Kasumi-1 (cell line): ENCODE measurements around the gene GRIA1.

Experiments used
- DNase-seq, 2 experiments: peaks; one replicate each; lab custom pipeline; 2025; lab: John Stamatoyannopoulos, UW

Gene GRIA1

DNA sequence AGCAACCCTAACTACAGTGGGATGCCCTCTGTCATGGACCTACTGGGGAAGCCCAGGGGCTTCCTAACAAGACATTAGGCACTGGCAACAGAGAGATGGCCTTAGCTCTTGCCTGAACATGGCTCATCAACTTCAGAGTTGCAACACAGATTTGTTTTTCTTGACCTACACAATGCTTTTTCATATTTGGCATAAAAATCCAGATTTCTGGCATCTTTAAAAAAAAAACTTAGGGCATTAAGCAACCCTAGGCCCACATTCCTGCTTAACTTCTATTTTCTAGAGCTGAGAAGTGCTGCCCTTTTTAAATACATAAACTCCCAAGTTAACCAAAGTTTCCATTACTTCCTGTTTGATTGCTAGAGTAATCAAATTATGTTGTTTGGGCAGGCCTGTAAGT lies 8.0 kb downstream of the GRIA1 start:
- DNase-seq, result no peak

DNA sequence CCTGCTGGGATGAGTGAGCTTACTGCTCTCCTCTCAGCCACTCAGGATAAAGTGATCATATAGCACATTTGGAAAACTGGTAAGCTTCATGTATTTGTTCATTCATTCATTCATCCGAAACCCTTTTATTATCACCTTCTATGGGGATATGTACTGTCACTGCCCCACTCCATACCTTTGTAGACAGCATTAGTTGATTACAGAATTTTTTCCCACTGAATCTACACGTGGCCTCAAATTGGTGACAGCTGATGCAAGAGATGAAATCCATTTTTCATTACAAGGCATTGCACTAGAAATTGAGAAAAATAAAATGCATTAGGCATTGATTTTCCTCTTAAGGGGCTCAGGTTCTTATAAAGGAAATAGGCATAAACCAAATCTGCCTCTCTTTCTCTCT lies 9.7 kb downstream of the GRIA1 start:
- no peak for DNase-seq

DNA sequence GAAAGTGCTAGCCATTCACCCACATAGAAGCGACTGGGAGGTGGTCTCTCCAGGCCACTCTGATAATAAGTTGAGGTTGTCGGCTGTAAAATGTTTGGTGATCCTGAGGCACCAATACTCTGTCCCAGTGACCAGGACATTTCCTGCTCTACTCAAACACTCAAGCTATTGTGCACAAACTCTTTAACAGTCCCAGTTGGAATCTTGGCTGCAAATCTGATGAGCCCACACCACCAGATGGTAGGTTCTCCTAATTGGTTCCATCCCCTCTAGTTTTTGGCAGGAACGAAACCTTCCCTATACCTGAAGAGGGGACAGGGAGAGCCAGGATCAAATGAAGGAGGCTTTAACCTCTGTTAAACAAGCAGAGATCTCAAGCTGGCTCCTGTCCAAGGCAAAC lies 14.3 kb downstream of the GRIA1 start:
- no peak for DNase-seq

DNA sequence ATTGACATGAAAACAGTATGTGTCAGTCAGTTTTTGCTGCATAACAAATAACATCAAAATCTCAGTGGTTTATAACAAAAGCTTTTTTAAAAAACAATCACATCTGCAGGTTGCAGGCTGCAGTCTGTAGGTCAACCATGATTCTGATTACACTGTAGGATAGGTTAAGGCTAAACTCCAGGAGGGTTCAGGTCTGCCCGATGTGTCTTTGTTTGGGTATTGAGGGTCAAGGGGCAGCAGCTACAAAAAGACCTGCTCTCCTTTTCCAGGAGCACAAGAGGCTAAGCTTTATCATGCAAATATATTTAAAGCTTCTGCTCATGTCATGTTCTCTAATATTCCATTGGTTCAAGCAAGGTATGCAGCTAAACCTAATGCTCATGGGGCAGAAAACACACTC lies 18.2 kb downstream of the GRIA1 start:
- DNase-seq, result no peak

DNA sequence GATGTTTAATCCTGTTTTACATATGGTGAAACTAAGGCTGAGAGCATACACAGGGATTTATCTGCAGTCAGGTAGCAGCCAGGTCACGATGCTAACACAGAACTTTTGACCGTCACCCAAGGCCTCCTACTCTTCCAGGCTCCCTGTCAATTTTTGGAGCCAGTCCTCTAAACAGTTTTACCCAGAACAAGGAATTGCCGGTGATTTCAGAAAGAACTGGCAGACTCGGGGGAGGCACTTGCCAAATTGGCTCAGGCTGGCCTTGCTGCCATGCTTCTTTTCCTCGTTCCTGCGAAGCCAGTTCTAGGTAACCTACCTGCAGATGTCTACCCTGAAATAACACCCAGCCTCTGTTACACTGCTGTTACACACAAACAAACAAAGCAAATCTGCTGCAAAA lies 21.2 kb downstream of the GRIA1 start:
- DNase-seq, result no peak

DNA sequence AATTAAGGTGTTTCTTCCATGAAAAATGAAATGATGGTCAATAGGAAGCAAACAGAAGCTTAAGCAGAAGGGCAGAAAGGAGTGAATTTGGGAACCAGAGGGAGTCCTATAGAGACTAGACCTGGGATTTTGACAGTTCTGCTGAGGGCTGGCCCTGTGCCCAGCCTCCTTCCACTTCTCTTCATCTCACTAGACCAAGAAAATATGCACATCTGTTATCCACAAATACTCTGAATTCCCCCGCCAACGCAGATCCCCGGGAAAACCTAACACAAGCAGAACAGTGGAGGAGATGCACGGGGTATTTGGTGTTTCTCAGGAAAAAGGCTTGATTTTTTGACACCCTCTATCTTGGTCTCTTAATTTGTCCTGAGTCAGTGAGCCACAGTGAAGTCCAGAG lies 22.7 kb downstream of the GRIA1 start:
- no peak for DNase-seq

DNA sequence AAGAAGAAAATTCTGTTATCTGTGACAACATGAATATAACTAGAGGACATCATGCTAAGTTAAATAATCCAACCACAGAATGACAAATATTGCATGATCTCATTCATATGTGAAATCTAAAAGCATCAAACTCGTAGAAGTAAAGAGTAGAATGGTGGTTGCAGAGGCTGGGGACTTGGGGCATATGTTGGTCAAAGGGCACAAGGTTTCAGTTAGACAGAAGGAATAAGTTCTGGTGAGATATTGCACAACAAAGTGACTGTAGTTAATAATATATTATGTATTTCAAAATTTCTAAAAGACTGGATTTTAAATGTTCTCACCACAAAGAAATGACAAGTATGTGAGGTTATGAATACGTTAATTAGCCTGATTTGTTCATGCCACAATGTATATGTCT lies 24.8 kb downstream of the GRIA1 start:
- DNase-seq, result no peak

DNA sequence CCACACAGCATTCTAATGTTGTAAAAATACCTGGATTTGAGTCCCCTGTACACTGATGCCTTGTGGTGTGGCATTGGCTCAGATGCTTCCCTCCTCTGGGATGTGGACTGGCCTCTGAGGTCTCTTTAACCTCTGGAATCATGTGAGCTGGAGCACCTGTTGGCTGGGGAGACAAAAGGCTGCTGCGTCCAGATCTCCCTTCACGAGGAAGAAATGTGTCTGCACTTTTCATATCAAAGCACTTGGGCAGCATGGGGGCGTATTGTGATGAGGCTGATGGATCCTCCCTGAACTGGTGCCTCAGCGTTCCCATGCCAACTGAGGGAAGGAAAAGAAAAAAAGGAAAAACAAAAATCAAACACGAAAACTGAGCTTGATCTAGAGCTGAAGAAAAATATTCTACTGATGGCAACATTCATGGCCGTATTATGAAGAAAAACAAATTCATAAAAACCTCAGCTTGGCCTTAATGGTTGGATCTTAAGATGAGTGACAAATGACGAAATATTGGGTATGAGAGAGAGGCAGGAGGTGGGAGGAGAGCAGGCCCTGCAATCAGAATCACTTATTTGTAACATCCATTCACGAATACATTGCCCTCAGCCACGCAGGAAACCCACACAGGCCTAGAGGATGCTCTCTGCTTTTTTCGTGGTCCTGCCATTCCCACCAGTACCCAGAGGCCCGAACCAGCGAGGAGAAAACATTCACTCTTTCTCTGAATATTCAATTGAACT lies 26.2 kb downstream of the GRIA1 start:
- no peak for DNase-seq

DNA sequence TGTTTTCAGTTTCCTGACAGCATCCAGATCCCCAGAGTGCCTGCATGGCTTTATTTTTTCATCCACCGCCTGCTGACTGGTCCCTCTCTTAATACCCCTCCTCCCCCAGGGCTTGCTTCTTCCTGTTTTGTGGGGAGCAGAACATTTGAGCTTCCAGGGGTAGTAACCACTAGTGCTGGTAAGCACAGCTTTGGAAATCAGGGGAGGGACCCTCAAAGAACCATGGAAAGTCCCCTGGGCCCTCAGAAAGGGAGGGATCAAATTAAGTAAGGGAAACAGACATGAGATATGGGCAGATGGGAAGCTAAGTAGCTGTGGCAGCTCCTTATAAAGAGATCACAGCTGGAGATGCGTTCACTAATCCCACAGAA lies 26.8 kb downstream of the GRIA1 start:
- no peak for DNase-seq

DNA sequence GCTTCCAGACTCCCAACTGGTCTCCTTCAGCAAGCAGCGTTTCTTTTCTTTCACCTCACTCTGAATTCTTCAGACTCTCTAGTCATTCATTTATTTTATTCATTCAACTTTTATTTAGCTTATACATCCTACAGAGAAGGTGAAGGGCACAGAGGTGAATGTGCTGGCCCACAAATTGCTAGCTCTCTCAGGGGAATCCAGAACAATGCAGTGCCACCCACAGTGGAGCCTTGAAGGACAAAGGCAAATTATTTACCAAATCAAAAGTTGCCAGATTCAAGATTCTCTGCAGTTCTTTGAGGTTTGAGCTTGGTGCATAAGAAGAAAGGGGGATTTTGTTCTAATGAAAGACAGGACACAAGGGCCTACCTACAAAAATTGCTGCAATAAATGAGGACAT lies 29.7 kb downstream of the GRIA1 start:
- DNase-seq, result no peak

DNA sequence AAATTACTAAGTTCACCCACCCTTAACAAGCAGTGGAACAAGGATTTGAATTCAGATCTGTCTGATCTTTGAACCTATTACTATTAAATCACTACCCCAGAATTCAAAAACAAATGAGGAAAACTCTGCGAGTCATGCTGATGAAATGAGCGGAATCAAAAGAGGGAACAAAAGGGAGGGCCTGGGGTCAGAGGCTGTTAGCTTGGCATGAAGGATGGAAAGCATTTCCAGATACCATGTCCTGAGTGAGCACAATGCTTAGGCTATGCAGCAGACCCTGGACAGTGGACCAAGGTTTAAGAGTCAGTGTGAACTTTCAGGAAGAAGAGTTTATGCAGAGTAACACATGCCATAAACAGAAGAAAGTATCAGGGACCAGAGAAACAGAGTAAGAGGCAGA lies 30.5 kb downstream of the GRIA1 start:
- no peak for DNase-seq

DNA sequence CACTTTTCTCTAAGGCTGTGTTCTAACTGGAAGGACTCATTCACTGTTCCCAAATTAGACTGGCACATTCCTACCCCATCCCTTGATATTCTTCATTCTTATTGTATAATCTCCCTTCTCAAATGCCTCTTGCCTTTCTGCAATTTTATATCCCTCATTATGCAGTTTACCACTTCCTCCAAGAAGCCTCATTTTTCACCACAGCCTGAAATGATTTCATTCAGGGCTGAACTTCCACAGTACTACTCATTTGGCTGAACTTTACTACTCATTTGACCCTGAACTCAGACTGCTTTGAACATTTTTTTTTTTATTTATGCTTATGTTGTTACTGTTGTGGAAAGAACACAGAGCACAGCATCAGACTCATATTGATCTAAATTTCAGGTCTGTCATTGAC lies 32.7 kb downstream of the GRIA1 start:
- DNase-seq, result no peak

DNA sequence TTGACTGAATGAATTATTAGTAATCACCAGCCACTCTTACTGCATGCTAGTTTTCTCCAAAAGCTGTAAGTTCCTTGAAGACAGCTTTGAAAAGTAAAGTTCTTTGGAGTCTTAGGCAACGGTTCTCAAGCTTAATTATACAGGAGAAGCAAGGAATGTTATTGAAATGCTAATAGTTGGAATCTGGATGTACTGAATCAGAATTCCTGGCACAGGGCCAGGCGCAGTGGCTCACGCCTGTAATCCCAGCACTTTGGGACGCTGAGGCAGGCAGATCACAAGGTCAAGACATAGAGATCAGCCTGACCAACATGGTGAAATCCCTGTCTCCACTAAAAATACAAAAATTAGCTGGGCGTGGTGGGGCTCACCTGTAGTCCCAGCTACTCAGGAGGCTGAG lies 33.4 kb downstream of the GRIA1 start:
- no peak for DNase-seq

DNA sequence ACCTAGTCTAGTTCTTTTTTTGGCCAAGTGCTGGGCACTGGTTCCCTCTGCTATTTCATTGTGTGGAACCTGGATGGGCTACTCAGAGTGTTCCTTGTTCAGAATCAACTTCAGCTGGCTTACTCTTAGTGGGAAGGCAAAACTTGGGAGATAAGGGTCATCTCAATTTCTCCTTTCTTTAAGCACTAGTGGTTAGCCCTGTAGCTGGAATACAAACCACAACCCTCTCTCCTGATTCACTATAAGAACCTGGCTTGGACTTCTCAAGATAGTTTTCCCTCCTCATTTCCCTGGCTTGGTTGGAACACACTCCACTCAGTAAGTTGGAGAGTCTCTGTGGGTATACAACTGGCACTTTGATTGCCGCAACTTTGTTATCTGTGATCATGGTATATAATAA lies 35.1 kb downstream of the GRIA1 start:
- no peak for DNase-seq

DNA sequence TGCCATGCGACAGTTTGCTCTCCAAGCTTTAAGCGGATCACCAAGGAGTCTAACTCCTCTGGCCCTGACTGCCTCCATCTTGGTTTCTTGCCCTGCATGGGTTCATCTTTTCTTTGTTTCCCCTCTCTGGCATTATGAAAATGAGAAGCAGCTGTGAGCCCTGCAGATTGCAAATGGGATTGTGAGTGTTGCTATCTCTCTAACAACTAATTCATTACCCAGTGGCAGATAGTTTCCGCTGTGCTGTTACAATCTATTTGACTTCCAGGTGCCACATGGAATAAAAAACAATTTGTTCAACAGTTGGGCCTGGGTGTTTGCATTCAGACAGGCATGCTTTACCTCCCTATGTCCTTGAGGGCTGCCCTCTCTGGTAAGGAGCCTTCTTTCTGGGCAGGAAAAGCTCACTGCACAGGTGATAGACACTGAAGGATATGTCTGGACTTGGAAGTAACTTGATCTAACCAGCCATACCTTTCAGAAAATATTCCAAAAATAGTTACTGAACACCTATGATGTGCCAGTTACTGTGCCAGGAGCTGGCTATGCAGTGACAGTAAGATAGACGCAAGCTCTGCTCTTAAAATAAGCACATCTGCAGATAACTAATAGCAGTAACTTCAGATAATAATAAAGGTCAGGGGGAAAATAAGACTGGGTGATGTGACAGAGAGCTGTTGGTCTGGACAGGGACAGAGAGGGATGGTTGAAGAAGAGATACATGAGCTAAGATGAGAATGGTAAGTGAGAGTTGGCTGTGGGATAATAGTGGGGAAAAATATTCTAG lies 40.1 kb downstream of the GRIA1 start:
- DNase-seq, result no peak

DNA sequence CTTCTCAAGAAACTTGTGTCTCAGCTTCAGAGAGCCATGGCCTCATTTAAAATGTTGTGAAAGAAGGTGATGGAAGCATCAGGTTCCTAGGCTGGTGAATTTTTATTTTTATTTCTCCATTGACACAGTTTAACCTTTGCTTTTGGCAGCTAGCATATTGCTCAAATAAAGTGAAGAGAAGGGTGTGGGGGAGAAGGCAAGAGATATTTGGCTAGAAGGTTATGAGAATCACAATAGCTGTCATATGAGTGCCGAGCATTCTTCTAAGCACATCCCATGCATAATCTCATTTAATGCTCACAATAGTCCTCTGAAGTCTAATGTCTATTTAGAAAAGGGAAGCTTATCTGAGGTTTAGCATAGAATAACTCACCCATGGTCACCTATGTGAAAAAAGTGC lies 43.1 kb downstream of the GRIA1 start:
- no peak for DNase-seq

DNA sequence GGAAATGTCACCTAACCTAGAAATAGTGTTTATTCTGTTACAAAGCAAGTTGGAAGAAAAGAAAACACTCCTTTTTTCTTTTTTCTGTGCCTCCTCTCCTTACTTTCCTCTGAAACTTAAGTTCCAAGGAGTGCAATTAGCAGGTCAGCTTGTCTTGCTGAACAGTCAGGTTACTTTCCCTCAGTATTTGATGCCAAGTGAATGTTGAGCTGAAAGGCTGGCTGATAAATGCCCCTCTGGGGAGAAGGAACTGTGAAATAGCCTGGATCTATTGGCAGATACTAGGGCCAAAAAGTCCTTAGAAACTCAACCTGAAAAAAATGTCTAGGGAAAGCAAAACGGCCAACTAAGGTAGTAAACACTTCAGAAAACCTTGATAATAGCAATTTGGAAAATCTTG lies 43.6 kb downstream of the GRIA1 start:
- DNase-seq, result no peak

DNA sequence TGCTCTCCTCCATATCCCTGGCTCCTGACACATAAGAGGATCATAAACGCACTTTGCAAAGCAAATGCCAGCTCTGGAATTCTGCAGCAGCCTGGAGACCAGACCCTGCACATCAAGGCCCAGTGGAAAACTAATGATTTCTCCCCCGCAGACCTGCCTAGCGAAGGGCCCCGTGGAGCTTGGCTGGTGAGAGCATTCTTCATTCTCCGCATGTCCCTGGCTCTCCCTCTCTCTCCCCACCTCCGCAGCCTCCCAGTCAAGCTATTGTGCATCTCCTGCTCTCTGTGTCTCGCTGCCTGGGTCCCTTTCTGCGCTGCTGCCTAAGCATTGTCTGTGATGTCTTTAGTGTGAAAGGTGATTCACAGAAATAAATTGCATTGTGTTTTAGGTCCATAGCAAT lies 46.7 kb downstream of the GRIA1 start:
- no peak for DNase-seq

DNA sequence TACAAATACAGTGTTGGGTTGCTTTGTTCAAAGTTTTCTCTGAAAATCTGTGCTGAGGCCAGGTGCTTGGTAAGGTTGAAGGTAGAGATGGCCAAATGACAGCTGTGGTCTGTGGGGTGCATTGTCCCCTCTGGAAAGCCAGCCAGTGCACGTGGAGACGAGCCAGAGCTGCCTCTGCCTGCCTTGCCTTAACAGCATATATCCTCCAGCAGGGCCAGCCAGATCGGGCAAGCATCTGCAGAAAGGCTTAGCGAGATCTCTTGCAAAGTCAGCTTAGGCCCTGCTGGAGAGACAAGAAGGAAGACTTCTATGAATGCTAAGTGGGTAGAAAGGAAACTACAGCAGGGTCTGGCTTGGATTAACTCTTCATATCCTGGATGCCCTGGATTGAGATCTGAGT lies 49.5 kb downstream of the GRIA1 start:
- DNase-seq, result no peak

DNA sequence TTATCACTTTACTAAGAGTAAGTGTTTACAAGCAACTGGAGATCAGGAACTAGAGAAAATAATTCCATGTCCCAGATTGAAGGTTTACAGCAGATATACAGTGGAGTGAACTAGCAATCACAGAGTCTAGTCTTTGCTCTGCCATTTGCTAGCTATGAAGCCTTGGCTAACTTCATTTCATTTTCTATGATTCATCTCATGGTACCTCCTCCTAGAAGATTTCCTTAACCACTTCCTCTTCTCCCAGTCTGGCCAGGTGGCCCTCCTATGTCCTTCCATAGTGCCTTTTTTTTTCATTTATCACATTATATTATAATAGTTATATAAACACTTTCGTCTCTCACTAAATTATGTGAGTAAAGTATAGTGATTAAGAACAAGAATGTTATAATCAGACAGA lies 52.1 kb downstream of the GRIA1 start:
- DNase-seq, result no peak

DNA sequence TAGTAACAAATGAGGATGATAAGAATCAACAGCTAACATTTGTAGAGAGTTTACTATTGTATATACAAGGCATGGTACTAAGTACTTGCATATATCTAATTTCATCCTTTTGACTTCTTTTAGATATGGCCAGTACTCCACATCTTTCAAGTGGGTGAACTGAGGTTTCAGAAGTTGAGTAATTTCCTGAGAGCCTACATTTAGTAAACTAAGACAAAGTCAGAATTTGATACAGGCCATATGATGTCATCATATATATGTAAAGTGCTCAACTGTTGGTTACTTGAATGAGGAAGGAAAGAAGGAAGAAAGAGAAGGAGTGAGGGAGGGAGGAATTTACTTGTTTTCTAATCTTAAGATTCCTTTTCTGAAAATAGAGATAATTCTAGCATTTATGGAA lies 52.8 kb downstream of the GRIA1 start:
- DNase-seq, result no peak

DNA sequence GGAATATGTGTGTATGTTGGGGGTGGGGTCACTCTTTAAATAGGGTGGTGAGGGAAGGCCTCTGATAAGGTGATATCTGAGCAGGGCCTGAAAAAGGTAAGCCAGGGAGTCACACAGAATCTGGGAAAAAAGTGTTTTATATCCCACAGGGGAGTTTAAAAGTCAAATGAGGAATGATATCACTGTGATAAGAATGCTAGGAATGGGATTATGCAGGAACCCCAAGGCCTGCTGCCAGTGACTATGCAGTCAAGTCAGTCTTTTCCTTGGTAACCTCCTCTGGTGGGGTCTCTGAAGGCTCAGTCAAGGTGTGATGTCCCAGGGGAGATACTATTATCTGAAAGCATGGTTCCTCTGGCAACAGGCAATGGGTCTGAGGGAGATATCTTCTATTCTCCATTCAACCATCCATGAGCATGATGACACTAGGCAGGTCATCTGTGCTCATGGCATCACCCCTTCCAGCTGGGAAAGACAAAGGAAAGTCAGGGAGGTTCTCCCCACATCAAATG lies 53.5 kb downstream of the GRIA1 start:
- DNase-seq, result no peak

DNA sequence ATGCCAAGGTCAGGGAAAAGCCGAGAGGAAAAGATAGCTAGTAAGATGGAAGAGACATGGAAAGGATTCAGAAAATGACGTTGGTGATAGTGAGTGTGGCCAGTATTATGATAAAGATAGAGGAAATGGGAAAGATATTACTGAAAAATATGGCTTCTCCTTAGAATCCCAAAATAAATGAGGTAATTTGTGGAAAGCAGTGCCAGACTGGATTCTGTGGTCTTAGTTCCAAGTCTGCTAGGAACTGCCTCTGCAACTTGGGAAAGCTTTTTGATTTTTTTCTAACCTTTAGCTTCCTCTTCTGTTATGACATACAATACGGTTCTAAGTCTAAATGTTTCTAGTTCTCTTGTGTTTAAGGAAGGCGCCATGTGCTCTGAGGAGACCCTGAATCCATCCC lies 54.2 kb downstream of the GRIA1 start:
- DNase-seq, result no peak

DNA sequence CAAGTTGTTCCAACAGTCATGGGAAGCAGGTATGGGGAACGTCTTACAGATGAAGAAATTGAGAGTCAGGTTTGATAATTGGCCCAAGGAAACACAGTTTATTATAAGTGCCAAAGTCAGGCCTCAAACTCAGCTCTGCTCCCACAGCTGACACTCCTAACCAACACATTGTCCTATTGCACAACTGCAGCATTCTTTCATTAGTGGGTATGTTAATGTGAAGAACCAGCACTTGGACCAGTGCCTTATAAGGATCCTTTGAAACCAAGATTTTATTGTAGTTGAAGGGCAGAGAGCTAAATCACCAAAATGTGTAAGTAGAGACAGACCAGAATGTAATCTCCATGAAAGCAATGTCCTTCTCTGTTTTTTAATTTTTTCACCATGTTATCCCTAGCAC lies 56.1 kb downstream of the GRIA1 start:
- DNase-seq, result no peak
